ENCODE results near the gene RAB33B.
"Not testable (repeated sequence)": the region's sequence is repeated elsewhere in the genome, so short reads cannot be mapped to it uniquely, and the experiment has no call there.

RAB33B gene

DNA sequence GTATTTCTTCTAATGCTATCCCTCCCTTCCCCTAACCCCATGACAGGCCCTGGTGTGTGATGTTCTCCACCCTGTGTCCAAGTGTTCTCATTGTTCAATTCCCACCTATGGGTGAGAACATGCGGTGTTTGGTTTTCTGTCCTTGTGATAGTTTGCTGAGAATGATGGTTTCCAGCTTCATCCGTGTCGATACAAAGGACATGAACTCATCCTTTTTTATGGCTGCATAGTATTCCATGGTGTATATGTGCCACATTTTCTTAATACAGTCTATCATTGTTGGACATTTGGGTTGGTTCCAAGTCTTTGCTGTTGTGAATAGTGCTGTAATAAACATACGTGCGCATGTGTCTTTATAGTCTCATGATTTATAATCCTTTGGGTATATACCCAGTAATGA, 10.6 kb downstream of the RAB33B start:
- not testable (repeated sequence) for DNase-seq (ENCODE audit: low read depth in 2 of 2)

DNA sequence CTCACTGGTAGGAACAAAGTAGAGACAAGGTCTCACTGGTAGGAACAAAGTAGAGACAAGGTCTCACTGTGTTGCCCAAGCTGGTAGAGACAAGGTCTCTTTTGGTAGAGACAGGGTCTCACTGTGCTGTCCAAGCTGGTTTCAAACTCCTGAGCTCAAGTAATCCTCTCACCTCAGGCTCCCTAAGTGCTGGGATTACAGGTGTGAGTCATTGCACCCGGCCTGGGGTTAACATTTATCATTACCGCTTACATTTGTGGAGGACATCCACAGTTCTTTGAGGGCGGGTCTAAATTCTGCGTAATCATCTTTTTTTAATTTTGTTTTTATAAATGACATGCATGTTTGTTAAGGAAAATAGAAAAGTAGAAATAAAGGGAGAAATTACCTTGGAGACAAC, 12.0 kb downstream of the RAB33B start:
- no peak for DNase-seq (ENCODE audit: low read depth in 2 of 2)

GRCh38 chr4:139468756-139469155, 14.8 kb downstream of the RAB33B start:
- not testable (repeated sequence) for DNase-seq (ENCODE audit: low read depth in 2 of 2)

DNA sequence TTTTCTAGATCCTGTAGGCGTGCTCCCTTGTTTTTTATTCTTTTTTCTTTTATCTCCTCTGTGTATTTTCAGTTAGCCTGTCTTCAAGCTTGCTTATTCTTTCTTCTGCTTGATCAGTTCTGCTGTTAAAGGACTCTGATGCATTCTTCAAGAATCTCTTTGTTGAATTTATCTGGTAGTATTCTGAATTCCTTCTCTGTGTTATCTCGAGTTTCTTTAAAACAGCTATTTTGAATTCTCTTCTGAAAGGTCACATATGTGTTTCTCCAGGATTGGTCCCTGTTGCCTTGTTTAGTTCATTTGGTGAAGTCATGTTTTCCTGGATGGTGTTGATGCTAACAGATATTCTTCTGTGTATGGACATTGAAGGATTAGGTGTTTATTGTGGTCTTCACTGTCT, 15.3 kb downstream of the RAB33B start:
- DNase-seq (ENCODE audit: low read depth in 2 of 2) = no peak

DNA sequence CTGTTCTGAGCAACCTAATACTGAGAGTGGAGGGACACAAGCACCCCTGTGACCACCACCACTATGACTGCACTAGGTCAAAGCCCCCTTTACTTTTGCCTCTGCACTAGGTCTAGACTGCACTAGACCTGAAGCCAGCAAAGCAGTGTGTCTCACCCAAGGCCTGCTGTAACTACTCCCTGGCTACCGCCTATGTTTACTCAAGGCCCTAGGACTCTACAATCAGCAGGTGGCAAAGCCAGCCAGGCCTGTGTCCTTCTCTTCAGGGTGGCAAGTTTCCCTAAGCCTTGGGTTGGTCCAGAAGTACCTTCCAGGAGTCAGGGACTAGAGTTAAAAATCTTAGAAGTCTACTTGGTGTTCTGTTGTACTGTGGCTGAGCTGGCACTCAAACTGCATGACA, 15.9 kb downstream of the RAB33B start:
- DNase-seq (ENCODE audit: low read depth in 2 of 2) = no peak

- no peak for DNase-seq (ENCODE audit: low read depth in 2 of 2)
Measured at GRCh38 chr4:139470295-139470694, 16.4 kb downstream of the RAB33B start.

DNA sequence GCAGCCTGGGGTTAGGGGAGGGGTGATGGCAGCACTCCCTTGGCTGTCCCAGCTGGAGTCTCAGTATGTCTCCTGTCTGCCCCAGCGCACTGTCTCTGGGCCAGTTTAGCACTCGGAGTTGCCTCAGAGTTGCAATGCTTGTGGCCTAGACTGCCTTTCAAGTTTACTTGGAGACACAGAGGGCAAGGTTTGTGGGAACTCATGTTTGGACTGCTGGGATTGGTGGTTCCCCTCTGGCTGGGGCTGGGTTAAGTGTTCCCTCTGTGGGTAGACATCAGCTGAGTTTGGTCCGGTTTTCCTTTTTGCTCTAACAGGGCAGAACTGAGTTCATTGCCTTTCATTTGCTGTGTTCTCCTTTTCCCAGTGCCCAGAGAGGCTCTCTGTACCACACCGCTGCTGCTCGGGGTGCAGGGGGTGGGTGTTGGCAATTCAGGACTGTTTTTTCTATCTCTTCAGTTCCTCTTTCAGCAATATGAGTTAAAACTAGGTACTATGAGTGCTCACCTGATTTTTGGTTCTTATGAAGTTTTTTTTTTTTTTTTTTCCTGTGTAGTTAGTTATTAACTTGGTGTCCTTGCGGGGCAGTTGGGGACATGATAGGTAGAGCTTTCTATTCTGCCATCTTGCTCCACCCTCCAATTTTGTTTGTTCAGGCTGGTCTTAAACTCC, 17.2 kb downstream of the RAB33B start:
- no peak for DNase-seq (ENCODE audit: low read depth in 2 of 2)

- no peak for DNase-seq (ENCODE audit: low read depth in 2 of 2)
Measured at GRCh38 chr4:139472852-139473251, 18.9 kb downstream of the RAB33B start.

DNA sequence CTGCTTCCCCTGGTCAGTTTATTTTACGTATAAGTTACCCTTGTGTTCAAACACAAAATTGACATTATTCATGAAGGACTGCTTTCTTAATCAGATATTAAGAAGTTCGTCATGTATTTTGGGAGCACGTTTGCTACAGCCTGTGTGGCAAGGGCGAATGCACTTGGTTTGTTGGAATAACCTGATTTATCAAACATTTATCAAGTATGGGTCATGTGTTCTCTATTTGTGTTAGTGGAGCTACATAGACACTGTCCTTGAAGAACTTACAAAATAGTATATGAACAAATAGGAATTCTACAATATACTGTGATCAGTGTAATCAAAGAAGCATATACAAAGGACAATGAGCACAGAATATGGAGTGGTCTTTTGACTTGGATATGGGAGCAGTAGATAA, 22.4 kb downstream of the RAB33B start:
- no peak for DNase-seq (ENCODE audit: low read depth in 2 of 2)

DNA sequence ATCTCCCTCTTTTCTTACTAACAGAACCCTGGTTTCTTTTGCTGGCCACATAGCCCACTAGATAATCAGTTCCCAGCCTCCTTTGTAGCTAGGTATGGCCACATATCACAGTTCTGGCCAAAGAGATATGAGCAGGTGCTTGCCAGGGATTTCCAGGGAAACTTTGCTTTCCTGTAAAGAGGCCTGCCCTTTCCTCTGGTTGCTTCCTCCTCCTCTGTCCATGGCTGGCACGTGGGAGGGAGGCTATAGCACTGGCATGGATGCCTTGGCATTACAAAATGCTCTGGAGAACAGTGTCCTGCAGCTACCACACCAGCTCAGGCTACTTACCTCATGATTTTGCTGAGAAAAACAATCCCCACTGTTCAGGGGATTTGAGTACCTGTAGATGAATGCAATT, 27.5 kb downstream of the RAB33B start:
- no peak for DNase-seq (ENCODE audit: low read depth in 2 of 2)

DNA sequence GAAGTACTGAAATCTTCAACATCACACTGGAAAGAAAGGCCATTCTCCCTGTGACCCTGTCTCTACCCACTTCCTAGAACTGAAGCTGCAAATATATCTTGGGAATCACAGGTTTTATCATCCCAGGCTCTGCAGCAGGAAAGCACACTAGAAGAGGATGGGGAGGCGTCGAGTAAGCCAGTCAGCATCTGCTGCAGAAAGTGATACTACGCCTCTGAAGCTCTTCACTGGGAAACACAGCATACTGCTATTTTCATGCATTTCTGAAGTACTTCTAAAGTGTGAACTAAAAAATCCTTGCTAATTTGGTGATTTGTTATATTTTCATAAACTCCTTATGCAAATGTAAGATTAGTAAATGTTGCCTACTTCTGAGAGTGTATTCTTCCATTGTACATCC, 29.1 kb downstream of the RAB33B start:
- DNase-seq (ENCODE audit: low read depth in 2 of 2) = no peak

DNA sequence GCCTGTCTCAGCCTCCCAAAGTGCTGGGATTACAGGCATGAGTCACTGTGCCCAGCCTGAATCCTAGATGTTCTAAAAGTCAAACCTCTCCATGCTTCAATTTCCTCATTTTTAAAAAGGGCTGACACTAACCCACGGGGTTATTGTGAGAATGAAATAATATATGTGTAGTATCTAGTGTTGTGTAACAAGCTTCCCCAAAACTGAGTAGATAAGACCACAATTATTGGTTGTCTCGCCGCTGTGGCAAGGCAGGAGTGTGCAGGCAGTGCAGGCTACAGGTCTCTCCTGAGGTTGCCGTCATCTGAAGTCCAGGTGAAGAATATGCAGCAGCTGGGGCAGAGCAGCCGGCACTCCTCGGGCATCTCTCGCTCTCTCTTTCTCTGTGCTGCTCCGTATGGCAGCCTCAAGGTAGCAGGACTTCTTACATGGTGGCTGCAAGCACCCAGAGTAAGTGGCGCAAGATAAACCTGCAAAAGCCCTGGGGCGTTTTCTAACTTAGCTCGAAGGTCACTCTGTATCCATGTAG, 30.9 kb downstream of the RAB33B start:
- no peak for DNase-seq (ENCODE audit: low read depth in 2 of 2)

DNA sequence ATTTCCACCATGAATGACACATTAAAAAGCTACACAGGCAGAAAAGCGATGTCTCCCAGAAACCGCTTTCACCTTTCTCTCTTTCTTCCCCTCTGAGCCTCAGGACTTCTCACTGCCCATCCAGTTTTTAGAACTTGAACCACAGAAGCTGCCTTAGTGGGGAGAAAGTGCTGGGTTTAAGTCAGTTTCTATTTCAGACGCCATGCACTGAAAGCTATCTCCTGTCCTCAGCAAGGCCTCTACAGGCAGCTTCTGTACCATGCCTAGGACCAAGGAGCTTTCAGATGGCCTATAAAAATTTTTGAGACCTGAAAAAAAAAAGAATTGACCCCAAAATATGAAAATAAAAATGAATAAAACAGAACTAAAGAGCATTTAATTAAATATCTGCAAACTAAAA, 34.5 kb downstream of the RAB33B start:
- DNase-seq (ENCODE audit: low read depth in 2 of 2) = no peak

- no peak for DNase-seq (ENCODE audit: low read depth in 2 of 2)
Measured at GRCh38 chr4:139489638-139490037, 35.7 kb downstream of the RAB33B start.

DNA sequence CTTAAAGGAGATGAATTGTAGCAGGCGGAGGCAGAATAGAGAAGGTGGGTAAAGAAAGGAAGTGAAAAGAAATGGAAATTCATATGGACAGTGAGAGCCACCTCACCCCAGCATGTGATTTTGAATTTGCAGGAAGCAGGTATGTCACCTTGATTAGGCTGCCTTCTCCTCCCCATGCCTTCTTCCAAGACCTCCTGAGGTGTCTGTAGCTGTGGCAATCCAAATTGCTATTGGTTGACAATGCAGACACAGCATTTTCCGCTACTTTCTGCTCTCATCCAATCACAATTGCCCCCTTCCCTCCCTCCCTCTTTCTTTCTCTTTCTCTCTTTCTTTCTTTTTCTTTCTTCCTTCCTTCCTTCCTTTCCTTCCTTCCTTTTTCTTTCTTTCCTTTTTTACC, 38.5 kb downstream of the RAB33B start:
- no peak for DNase-seq (ENCODE audit: low read depth in 2 of 2)

- DNase-seq (ENCODE audit: low read depth in 2 of 2) = no peak
Measured at GRCh38 chr4:139493176-139493575, 39.3 kb downstream of the RAB33B start.

GRCh38 chr4:139499186-139499585, 45.3 kb downstream of the RAB33B start:
- no peak for DNase-seq (ENCODE audit: low read depth in 2 of 2)

- no peak for DNase-seq (ENCODE audit: low read depth in 2 of 2)
Measured at GRCh38 chr4:139501117-139501516, 47.2 kb downstream of the RAB33B start.

DNA sequence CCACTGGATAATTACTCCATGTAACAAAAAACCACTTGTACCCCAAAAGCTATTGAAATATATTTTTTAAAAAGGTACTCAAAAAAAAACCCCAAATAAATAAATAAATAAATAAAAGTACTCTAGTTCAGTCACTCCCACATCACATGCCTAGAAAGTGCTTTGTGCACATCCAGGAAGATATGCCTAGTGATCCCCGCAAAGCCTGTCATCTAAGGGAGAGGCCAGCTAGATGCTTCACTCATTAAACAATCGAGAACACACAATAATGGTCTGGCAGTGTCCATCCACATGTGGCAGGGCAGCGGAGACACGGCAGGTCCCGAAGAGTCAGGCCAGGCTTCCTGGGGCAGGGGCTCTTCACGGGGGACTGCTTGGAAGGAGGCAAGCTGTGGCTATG, 47.6 kb downstream of the RAB33B start:
- DNase-seq (ENCODE audit: low read depth in 2 of 2) = no peak

DNA sequence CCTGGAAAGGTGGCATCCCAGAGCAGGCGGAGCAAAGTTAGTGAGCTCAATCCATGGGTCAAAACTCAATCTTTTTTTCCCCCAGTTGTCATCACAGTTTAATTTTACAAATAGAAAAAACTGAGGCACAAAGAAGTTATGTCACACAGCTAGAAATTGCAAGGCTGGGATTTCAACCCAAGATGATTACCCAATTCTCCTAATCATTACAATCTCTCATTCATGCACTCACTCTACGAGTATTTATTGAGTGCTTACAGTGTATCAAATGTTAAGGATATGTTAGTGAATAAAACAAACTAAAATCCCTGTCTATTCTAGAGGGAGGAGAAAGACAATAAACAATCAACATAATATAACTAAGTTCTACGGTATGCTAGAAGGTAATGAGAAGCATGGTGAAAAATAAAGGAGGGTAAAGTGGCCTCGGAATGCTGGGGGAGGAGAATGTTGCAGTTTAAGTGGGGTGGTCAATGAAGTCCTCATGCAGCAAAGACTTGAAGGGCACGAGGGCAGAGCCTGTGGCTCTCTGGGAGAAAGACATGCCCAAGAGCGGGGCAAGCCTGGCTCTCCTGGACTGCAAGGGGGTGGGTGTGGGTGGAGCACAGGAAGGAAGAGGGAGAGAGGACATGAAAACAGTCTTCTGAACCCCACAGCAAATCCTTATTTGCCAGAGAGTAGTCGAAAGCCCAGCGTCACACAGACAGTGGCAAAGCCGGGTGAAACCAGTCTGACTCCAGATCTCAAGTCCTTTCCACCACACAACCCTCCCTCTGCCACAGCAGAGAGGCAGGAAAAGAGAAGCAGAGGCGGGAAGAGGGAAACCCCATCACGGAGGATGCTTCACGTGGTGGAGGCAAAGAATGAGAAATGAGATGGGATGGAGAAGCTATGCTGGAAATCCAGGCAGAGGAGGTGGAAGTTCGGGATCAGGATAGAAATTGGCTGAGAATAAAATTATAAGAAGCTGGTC, 48.3 kb downstream of the RAB33B start:
- DNase-seq (ENCODE audit: low read depth in 2 of 2) = no peak

GRCh38 chr4:139503622-139504166, 49.8 kb downstream of the RAB33B start:
- DNase-seq (ENCODE audit: low read depth in 2 of 2) = no peak

GRCh38 chr4:139506774-139507173, 52.9 kb downstream of the RAB33B start:
- DNase-seq (ENCODE audit: low read depth in 2 of 2) = no peak
